ENCODE results near the gene TARBP2.
"Not testable (repeated sequence)": the region's sequence is repeated elsewhere in the genome, so short reads cannot be mapped to it uniquely, and the experiment has no call there.

Gene TARBP2

DNA sequence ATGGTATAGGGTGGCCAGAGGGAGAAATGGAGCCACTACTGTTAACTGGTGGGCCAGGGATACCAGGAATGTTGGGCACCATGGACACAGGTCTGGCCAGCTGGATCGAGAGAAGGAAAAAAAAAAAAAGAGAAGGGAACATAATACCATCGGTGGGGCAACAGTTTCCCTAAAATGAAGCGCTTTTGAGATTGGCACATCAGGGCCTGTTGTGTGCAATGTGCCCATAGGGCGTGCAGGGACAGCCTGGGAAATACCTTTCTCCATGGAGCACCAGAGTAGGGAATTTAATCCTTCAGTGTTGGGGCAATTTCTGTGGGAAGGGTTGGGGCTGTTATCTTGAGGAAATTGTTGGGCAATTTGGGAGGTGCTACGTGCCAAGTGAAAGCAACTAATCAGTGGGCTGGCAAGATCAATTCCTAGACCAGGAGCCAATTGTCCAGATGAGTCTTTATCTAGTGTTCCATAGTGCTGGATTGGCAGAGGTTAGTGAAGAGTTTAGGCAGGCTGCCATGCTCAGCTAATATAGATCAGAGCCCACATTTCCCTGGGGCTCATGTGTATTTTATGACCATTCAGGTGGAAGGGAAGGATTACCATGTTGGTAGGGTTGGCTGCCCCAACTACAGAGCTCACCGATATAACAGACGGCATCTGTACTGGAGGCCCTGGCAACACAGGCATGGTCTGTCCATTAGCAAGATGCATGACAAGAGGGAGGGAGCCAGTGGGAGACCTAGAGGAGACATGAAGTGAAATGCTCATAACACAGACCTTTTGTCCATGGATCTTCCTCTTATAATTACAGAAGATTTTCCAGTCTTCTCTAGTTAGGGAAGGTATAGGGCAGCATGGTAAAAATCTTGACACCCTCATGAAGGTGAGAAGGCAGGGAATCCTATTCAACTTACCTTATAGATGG is 31.7 kb downstream of the TARBP2 start:
- Histone ChIP-seq H3K27ac (ENCODE audit: insufficient read depth, low read depth, low read length, poor library complexity, severe bottlenecking) (no peak overlapping the region), H3K36me3 (ENCODE audit: control insufficient read depth, insufficient read depth, low read length) (peaks cover 36% of the 10 kb centered on the region), H3K4me1 (ENCODE audit: control insufficient read depth, insufficient read depth, low read length) (no peaks in the 10 kb centered on the region), H3K27me3 (ENCODE audit: control insufficient read depth, insufficient read depth, low read length, poor library complexity, severe bottlenecking) (no peaks in the 10 kb centered on the region), H3K4me3 (ENCODE audit: insufficient read depth, low read depth, low read length) (no peak overlapping the region), H3K9me3 (ENCODE audit: control insufficient read depth, low read length) (no peaks in the 10 kb centered on the region)
- 95 to 96% methylated on average over 7 of the region's 7 CpGs for WGBS, 2 experiments

DNA sequence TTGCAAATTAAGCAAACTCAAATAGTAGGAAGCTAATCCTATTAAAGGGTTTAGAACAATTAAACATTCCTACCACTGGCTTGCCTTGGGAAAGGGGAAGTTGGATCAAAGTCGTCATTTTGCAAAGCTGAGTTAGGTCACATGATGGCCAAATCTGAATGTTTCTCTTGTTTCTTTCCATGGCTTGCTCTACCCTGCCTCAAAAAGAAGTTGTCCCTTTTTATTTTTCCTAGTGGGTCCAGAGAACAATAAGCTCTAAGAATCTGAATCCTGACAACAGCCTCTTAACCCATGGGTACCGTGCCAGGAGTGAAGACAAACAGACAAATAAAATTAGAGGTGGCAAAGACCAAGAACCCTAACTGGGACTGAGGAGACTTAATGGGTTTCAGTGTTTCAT is 32.4 kb downstream of the TARBP2 start:
- H3K27ac ChIP-seq (ENCODE audit: insufficient read depth, low read depth, low read length, poor library complexity, severe bottlenecking) = no peak overlapping the region
- no peaks in the 10 kb centered on the region for H3K4me1 ChIP-seq (ENCODE audit: control insufficient read depth, insufficient read depth, low read length)
- peaks cover 36% of the 10 kb centered on the region for H3K36me3 ChIP-seq (ENCODE audit: control insufficient read depth, insufficient read depth, low read length)
- WGBS, 2 experiments = 93 to 100% methylated on average over 2 of the region's 2 CpGs
- no peaks in the 10 kb centered on the region for H3K27me3 ChIP-seq (ENCODE audit: control insufficient read depth, insufficient read depth, low read length, poor library complexity, severe bottlenecking)
- H3K4me3 ChIP-seq (ENCODE audit: insufficient read depth, low read depth, low read length) = no peak overlapping the region
- H3K9me3 ChIP-seq (ENCODE audit: control insufficient read depth, low read length) = no peaks in the 10 kb centered on the region

DNA sequence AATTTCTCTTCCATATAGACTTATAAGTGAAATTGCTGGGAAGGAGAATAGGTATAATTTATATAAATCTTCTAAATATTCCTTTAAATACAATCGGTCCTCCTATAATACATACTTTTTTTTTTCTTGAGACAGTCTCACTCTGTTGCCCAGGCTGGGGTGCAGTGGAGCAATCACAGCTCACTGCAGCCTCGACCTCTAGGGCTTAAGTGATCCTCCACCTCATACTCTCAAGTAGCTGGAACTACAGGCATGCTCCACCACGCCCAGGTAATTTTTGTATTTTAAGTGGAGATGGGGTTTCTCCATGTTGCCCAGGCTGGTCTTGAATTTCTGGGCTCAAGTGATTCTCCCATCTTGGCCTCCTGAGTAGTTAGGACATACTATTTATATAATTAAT is 35.9 kb downstream of the TARBP2 start:
- Histone ChIP-seq H3K9me3 (ENCODE audit: control insufficient read depth, low read length) (no peaks in the 10 kb centered on the region), H3K27ac (ENCODE audit: insufficient read depth, low read depth, low read length, poor library complexity, severe bottlenecking) (no peak overlapping the region), H3K4me1 (ENCODE audit: control insufficient read depth, insufficient read depth, low read length) (no peaks in the 10 kb centered on the region), H3K4me3 (ENCODE audit: insufficient read depth, low read depth, low read length) (no peak overlapping the region), H3K27me3 (ENCODE audit: control insufficient read depth, insufficient read depth, low read length, poor library complexity, severe bottlenecking) (no peaks in the 10 kb centered on the region), H3K36me3 (ENCODE audit: control insufficient read depth, insufficient read depth, low read length) (peaks cover 26% of the 10 kb centered on the region)
- 87 to 100% methylated on average over 2 to 3 of the region's 3 CpGs for WGBS, 2 experiments

DNA sequence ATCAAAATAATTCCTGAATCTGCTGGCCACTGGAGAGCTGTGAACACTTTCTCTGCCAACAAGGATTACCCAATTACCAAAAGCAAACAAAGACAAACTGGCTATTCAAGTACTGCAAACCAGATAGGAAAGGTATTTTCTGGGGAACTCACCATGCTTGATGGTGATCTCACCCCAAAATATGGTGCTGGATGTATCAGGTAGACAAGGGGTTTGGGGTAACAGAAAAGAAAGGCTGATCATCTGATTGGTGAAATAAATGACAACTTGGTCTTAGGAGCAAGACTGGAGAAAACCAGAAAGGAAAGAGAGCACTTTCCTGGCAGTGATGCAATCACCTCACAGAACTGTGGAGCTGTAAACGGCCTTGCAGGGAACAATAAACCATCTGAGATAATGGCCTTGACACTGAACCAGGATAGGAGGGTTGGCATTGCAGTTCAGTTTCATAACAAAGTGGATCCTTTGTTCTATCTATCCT is 37.2 kb downstream of the TARBP2 start:
- Histone ChIP-seq H3K27me3 (ENCODE audit: control insufficient read depth, insufficient read depth, low read length, poor library complexity, severe bottlenecking) (no peaks in the 10 kb centered on the region), H3K4me3 (ENCODE audit: insufficient read depth, low read depth, low read length) (no peak overlapping the region), H3K9me3 (ENCODE audit: control insufficient read depth, low read length) (no peaks in the 10 kb centered on the region), H3K36me3 (ENCODE audit: control insufficient read depth, insufficient read depth, low read length) (peaks cover 25% of the 10 kb centered on the region), H3K4me1 (ENCODE audit: control insufficient read depth, insufficient read depth, low read length) (no peaks in the 10 kb centered on the region), H3K27ac (ENCODE audit: insufficient read depth, low read depth, low read length, poor library complexity, severe bottlenecking) (no peak overlapping the region)
- 83% methylated on average over 1 of the region's 1 CpG for WGBS, 2 experiments

DNA sequence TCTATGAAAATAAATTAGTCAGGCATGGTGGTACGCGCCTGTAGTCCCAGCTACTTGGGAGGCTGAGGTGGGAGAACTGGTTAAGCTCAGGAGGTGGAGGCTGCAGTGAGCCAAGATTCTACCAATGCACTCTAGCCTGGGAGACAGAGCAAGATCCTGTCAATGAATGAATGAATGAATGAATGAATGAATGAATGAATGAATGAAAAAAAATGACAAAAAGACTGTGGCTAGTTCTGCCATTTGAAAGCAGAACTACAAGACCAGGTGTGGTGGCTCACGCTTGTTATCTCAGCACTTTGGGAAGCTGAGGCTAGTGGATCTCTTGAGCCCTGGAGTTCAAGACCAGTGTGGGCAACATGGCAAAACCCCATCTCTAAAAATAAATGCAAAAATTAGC is 38.4 kb downstream of the TARBP2 start:
- H3K4me3 ChIP-seq (ENCODE audit: insufficient read depth, low read depth, low read length) = no peak overlapping the region
- no peaks in the 10 kb centered on the region for H3K27me3 ChIP-seq (ENCODE audit: control insufficient read depth, insufficient read depth, low read length, poor library complexity, severe bottlenecking)
- peaks cover 16% of the 10 kb centered on the region for H3K36me3 ChIP-seq (ENCODE audit: control insufficient read depth, insufficient read depth, low read length)
- 88 to 95% methylated on average over 3 of the region's 3 CpGs for WGBS, 2 experiments
- H3K4me1 ChIP-seq (ENCODE audit: control insufficient read depth, insufficient read depth, low read length) = no peaks in the 10 kb centered on the region
- no peaks in the 10 kb centered on the region for H3K9me3 ChIP-seq (ENCODE audit: control insufficient read depth, low read length)
- H3K27ac ChIP-seq (ENCODE audit: insufficient read depth, low read depth, low read length, poor library complexity, severe bottlenecking) = no peak overlapping the region

DNA sequence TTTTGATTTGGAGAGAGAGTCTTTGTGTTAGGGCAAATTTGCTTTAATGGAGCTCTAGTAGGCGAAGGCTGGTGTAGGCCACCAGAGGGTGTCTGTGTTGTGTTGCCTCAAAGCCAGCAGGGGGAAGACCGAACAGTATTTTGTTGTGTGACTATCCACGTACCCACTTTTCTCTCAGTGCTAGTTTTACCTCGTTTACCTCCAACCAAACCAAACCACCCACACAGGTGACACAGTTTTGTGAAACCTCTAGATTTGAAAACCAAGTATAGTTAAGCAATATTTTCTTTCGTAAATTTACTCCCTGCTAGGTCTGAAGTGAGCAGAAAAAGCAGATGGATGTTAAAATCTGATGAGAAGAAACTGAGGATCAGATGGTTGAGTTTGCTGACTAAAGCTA is 42.5 kb downstream of the TARBP2 start:
- Histone ChIP-seq H3K4me1 (ENCODE audit: control insufficient read depth, insufficient read depth, low read length) (no peaks in the 10 kb centered on the region), H3K4me3 (ENCODE audit: insufficient read depth, low read depth, low read length) (no peak overlapping the region), H3K27ac (ENCODE audit: insufficient read depth, low read depth, low read length, poor library complexity, severe bottlenecking) (no peak overlapping the region), H3K9me3 (ENCODE audit: control insufficient read depth, low read length) (no peaks in the 10 kb centered on the region), H3K27me3 (ENCODE audit: control insufficient read depth, insufficient read depth, low read length, poor library complexity, severe bottlenecking) (no peaks in the 10 kb centered on the region), H3K36me3 (ENCODE audit: control insufficient read depth, insufficient read depth, low read length) (peaks cover 6% of the 10 kb centered on the region)
- 46 to 54% methylated on average over 5 of the region's 5 CpGs for WGBS, 2 experiments

DNA sequence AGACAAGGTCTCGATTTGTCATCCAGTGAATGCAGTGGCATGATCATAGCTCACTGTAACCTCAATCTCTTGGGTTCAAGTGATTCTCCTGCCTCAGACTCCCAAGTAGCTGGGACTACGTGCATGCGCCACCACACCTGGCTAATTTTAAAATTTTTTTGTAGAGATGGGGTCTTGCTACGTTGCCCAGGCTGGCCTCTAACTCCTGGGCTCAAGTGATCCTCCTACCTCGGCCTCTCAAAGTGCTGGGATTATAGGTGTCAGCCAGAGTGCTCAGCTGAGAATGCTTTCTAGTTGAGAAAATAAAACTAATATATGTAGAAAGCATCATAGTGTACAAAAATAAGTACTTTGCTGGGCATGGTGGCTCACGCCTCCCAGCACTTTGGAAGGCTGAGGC is 47.3 kb downstream of the TARBP2 start:
- not testable (repeated sequence) for H3K27ac ChIP-seq (ENCODE audit: insufficient read depth, low read depth, low read length, poor library complexity, severe bottlenecking); H3K27me3 ChIP-seq (ENCODE audit: control insufficient read depth, insufficient read depth, low read length, poor library complexity, severe bottlenecking); H3K9me3 ChIP-seq (ENCODE audit: control insufficient read depth, low read length); H3K4me3 ChIP-seq (ENCODE audit: insufficient read depth, low read depth, low read length); H3K36me3 ChIP-seq (ENCODE audit: control insufficient read depth, insufficient read depth, low read length)
- peaks cover 11% of the 10 kb centered on the region for H3K4me1 ChIP-seq (ENCODE audit: control insufficient read depth, insufficient read depth, low read length)
- 96 to 97% methylated on average over 6 of the region's 6 CpGs for WGBS, 2 experiments

DNA sequence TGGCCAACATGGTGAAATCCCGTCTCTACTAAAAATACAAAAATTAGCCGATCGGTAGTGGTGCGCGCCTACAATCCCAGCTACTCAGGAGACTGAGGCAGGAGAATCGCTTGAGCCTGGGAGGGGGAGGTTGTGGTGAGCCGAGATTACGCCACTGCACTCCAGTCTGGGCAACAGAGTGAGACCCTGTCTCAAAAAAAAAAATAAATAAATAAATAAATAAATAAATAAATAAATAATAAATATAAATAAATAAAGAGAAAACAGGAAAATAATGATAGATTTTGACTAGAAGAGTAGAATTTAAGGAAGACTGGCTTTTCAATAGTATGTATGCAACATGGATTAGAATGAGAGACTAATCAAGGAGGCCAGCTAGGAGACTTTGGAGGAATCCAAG is 49.0 kb downstream of the TARBP2 start:
- H3K4me3 ChIP-seq (ENCODE audit: insufficient read depth, low read depth, low read length); H3K36me3 ChIP-seq (ENCODE audit: control insufficient read depth, insufficient read depth, low read length); H3K9me3 ChIP-seq (ENCODE audit: control insufficient read depth, low read length); H3K27me3 ChIP-seq (ENCODE audit: control insufficient read depth, insufficient read depth, low read length, poor library complexity, severe bottlenecking); H3K27ac ChIP-seq (ENCODE audit: insufficient read depth, low read depth, low read length, poor library complexity, severe bottlenecking): not testable (repeated sequence)
- WGBS, 2 experiments = 96 to 98% methylated on average over 7 to 8 of the region's 8 CpGs
- peaks cover 11% of the 10 kb centered on the region for H3K4me1 ChIP-seq (ENCODE audit: control insufficient read depth, insufficient read depth, low read length)

DNA sequence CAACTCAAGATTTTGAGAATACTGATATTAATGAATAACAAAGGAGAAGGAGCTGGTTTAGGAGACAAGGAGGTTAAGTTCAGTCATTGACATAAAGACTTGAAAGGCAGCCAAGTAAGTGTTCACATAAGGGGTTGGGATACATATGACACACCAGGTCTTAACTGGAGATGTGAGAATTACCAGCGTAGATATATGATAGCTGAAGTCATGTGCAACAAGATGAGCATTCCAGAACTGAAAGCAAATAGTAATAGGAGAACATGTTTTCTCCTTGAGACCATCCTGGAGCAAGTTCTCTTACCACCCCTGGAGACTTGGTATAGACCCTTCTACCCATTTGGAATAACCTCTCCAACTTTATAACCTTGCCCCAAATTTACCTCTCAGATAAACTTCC is 49.5 kb downstream of the TARBP2 start:
- H3K36me3 ChIP-seq (ENCODE audit: control insufficient read depth, insufficient read depth, low read length) = peaks cover 6% of the 10 kb centered on the region
- no peaks in the 10 kb centered on the region for H3K27me3 ChIP-seq (ENCODE audit: control insufficient read depth, insufficient read depth, low read length, poor library complexity, severe bottlenecking)
- H3K4me3 ChIP-seq (ENCODE audit: insufficient read depth, low read depth, low read length) = no peak overlapping the region
- H3K27ac ChIP-seq (ENCODE audit: insufficient read depth, low read depth, low read length, poor library complexity, severe bottlenecking) = no peak overlapping the region
- 91% methylated on average over 1 of the region's 1 CpG for WGBS, 2 experiments
- no peaks in the 10 kb centered on the region for H3K9me3 ChIP-seq (ENCODE audit: control insufficient read depth, low read length)
- peaks cover 11% of the 10 kb centered on the region for H3K4me1 ChIP-seq (ENCODE audit: control insufficient read depth, insufficient read depth, low read length)

DNA sequence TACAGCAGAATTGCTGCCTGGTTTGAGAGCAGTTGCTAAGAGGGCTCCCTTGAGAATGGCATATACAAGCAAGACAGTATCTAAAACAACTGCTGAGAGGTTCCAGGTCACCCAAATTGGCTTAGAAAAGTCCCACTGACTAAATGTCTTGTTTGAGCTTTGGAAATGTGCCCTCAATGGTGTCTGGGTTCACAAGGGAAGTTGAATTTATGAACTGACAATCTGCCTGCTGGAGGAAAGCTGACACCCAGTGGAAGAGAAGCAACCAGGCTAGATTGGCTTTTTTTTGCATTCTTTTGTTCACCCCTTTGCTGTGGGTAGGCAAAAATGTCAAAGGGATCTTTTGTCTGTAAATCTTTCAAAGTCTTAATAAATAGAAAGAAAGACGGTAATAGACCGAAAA is 50.8 kb downstream of the TARBP2 start:
- Histone ChIP-seq H3K4me1 (ENCODE audit: control insufficient read depth, insufficient read depth, low read length) (peaks cover 11% of the 10 kb centered on the region), H3K27me3 (ENCODE audit: control insufficient read depth, insufficient read depth, low read length, poor library complexity, severe bottlenecking) (no peaks in the 10 kb centered on the region), H3K4me3 (ENCODE audit: insufficient read depth, low read depth, low read length) (no peak overlapping the region), H3K9me3 (ENCODE audit: control insufficient read depth, low read length) (no peaks in the 10 kb centered on the region), H3K36me3 (ENCODE audit: control insufficient read depth, insufficient read depth, low read length) (peaks cover 6% of the 10 kb centered on the region), H3K27ac (ENCODE audit: insufficient read depth, low read depth, low read length, poor library complexity, severe bottlenecking) (no peak overlapping the region)
- no CpG with 5 or more reads among the region's 2 CpGs for WGBS, 2 experiments

All from ectodermal cell (in vitro differentiated cells).